MM.1S (cell line): ENCODE results near the gene GYS2.

ENCODE experiments used
- DNase-seq: peaks from one replicate; pipeline ENCODE4 v3.0.0-alpha.2; 2015
- H2AFZ ChIP-seq: fragments of 300-600 bp; sonication (generic); 2 replicates; pipeline ENCODE4 v1.6.0; 2016; ENCODE audit warnings: antibody characterized with exemption, low read length
- H3F3A ChIP-seq: fragments of 300-600 bp; sonication (generic); 2 replicates; pipeline ENCODE4 v1.6.1; 2016; ENCODE audit warnings: mild to moderate bottlenecking, antibody characterized with exemption, low read length, moderate library complexity, mixed read lengths; ENCODE audit not compliant: insufficient read depth
- H3K27ac ChIP-seq: fragments of 300-600 bp; sonication (generic); 2 replicates; pipeline ENCODE4 v1.5.1; 2016; ENCODE audit warnings: mild to moderate bottlenecking, low read length
- H3K27me3 ChIP-seq: fragments of 300-600 bp; sonication (generic); replicated peaks from 2 replicates; pipeline ENCODE4 v1.6.0; 2016; ENCODE audit warnings: low read length; ENCODE audit not compliant: insufficient read depth
- H3K36me3 ChIP-seq: fragments of 300-600 bp; sonication (generic); replicated peaks from 2 replicates; pipeline ENCODE4 v1.6.1; 2016; ENCODE audit warnings: mild to moderate bottlenecking, low read length, mixed read lengths; ENCODE audit not compliant: insufficient read depth
- H3K4me1 ChIP-seq: fragments of 300-600 bp; sonication (generic); 2 replicates; pipeline ENCODE4 v1.6.1; 2016; ENCODE audit warnings: low read length, mixed read lengths
- H3K4me2 ChIP-seq: fragments of 300-600 bp; sonication (generic); 2 replicates; pipeline ENCODE4 v1.6.0; 2016; ENCODE audit warnings: low read depth, low read length
- H3K4me3 ChIP-seq: fragments of 300-600 bp; sonication (generic); 2 replicates; pipeline ENCODE4 v1.5.1; 2016; ENCODE audit warnings: low read length, mixed read lengths
- H3K79me2 ChIP-seq: fragments of 300-600 bp; sonication (generic); 2 replicates; pipeline ENCODE4 v1.6.1; 2016; ENCODE audit warnings: mixed run types, low read length, mixed read lengths
- H3K9ac ChIP-seq: fragments of 300-600 bp; sonication (generic); 2 replicates; pipeline ENCODE4 v1.6.1; 2016; ENCODE audit warnings: low read length, mixed read lengths
- H3K9me2 ChIP-seq: fragments of 300-600 bp; sonication (generic); replicated peaks from 2 replicates; pipeline ENCODE4 v1.6.1; 2016; ENCODE audit warnings: mild to moderate bottlenecking, low read length, mixed read lengths; ENCODE audit not compliant: insufficient read depth
- H3K9me3 ChIP-seq: fragments of 300-600 bp; sonication (generic); replicated peaks from 2 replicates; pipeline ENCODE4 v1.6.1; 2016; ENCODE audit warnings: mild to moderate bottlenecking, low read length, mixed read lengths; ENCODE audit not compliant: insufficient read depth
- H4K20me1 ChIP-seq: fragments of 300-600 bp; sonication (generic); 2 replicates; pipeline ENCODE4 v1.6.1; 2016; ENCODE audit warnings: mild to moderate bottlenecking, low read length, moderate library complexity, mixed read lengths; ENCODE audit not compliant: insufficient read depth
- EZH2 ChIP-seq: fragments of 300-600 bp; sonication (generic); optimal IDR thresholded peaks from 2 replicates; pipeline ENCODE3; 2017; ENCODE audit warnings: low read depth, mild to moderate bottlenecking, antibody characterized with exemption, low read length, mixed read lengths
- EZH2phosphoT487 ChIP-seq: fragments of 300-600 bp; sonication (generic); IDR thresholded peaks from 2 replicates; pipeline ENCODE4 v1.6.1; 2018; ENCODE audit warnings: antibody characterized with exemption, low read length
- TF ChIP-seq, protein P1 (sequence below): fragments of 300-600 bp; sonication (generic); IDR thresholded peaks from 2 replicates; pipeline ENCODE4 v1.5.1; 2016; ENCODE audit warnings: antibody characterized with exemption, low read length, mixed read lengths

GYS2 gene

GRCh38 chr12:21573733-21574358, 30.8 kb downstream of the GYS2 start:
- Histone ChIP-seq H3F3A (no peaks in the 10 kb centered on the region), H3K9me2 (no peaks in the 10 kb centered on the region), H3K4me3 (no peak overlapping the region), H3K9ac (no peak overlapping the region), H3K9me3 (no peaks in the 10 kb centered on the region), H3K27ac (no peak overlapping the region), H2AFZ (no peak overlapping the region), H3K79me2 (no peaks in the 10 kb centered on the region), H3K36me3 (no peaks in the 10 kb centered on the region), H3K4me1 (no peaks in the 10 kb centered on the region), H3K27me3 (no peaks in the 10 kb centered on the region), H3K4me2 (no peak overlapping the region), H4K20me1 (no peaks in the 10 kb centered on the region)
- DNase-seq = no peak
- no peak for TF ChIP-seq EZH2
- no peak for TF ChIP-seq EZH2phosphoT487
- TF ChIP-seq, protein P1, sequence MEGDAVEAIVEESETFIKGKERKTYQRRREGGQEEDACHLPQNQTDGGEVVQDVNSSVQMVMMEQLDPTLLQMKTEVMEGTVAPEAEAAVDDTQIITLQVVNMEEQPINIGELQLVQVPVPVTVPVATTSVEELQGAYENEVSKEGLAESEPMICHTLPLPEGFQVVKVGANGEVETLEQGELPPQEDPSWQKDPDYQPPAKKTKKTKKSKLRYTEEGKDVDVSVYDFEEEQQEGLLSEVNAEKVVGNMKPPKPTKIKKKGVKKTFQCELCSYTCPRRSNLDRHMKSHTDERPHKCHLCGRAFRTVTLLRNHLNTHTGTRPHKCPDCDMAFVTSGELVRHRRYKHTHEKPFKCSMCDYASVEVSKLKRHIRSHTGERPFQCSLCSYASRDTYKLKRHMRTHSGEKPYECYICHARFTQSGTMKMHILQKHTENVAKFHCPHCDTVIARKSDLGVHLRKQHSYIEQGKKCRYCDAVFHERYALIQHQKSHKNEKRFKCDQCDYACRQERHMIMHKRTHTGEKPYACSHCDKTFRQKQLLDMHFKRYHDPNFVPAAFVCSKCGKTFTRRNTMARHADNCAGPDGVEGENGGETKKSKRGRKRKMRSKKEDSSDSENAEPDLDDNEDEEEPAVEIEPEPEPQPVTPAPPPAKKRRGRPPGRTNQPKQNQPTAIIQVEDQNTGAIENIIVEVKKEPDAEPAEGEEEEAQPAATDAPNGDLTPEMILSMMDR = no peak

DNA sequence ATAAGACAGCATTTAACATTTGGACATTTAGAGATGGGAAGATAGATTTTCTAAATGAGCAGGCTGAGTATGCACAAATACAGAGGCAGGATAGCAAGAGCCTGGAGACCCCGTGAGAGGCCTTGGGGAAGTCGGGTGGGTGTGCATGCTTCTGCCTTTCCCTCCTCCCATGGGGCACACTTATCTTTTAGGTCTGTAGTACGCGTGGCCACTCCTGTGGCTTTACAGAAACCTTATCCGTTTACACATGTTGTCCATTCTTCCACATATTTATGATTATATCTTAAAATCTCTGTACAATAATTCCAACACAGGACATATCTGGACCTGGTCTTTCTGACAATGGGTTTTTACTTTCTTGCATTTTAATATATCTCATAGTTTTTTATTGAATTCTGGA, 33.6 kb downstream of the GYS2 start:
- no peaks in the 10 kb centered on the region for H3K9me3 ChIP-seq
- no peak overlapping the region for H3K4me2 ChIP-seq
- TF ChIP-seq EZH2 (no peak), EZH2phosphoT487 (no peak)
- TF ChIP-seq, protein P1 = no peak
- H3K79me2 ChIP-seq = no peaks in the 10 kb centered on the region
- H3K9ac ChIP-seq = no peak overlapping the region
- H3K9me2 ChIP-seq = no peaks in the 10 kb centered on the region
- no peak overlapping the region for H2AFZ ChIP-seq
- H3K27me3 ChIP-seq = no peaks in the 10 kb centered on the region
- no peak overlapping the region for H3K4me3 ChIP-seq
- no peaks in the 10 kb centered on the region for H3F3A ChIP-seq
- no peak overlapping the region for H3K27ac ChIP-seq
- H3K4me1 ChIP-seq = no peaks in the 10 kb centered on the region
- no peaks in the 10 kb centered on the region for H4K20me1 ChIP-seq
- DNase-seq = no peak
- H3K36me3 ChIP-seq = no peaks in the 10 kb centered on the region

DNA sequence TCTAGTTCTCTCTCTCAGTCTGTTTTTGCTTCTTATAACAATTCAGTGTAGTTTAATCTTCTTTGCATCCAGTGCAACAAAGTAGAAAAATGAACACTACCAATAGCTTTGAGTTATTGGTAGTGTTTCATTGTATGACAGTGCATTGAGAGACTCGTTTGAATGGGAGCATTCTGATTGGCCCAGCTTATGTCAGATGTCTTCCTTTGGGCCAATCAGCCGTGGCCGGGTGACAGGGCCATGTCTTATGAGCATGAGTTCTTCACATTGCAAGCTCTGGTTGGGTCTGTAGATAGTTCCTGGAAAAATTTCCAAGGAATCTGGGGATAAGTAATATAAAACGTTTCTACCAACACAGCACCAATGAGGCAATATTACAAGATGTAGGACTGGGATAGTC, 36.5 kb downstream of the GYS2 start:
- Histone ChIP-seq H2AFZ (no peak overlapping the region), H3K36me3 (no peaks in the 10 kb centered on the region), H3K27ac (no peak overlapping the region), H3K4me1 (no peaks in the 10 kb centered on the region), H3K9ac (no peak overlapping the region), H3K9me3 (no peaks in the 10 kb centered on the region), H3K27me3 (no peaks in the 10 kb centered on the region), H3K4me2 (no peak overlapping the region), H3K79me2 (no peaks in the 10 kb centered on the region), H4K20me1 (no peaks in the 10 kb centered on the region), H3F3A (no peaks in the 10 kb centered on the region), H3K4me3 (no peak overlapping the region), H3K9me2 (no peaks in the 10 kb centered on the region)
- no peak for DNase-seq
- TF ChIP-seq EZH2 (no peak), EZH2phosphoT487 (no peak)
- TF ChIP-seq, protein P1 = no peak
